ENCODE results near the gene OR4F6. TPM values are rescaled to one million over a fixed set of nuclear protein-coding genes. Genes with fewer than 3 reads are reported as not detected.

The OR4F6 gene
- total RNA-seq, 1 experiment from 2014 or later = not detected

DNA sequence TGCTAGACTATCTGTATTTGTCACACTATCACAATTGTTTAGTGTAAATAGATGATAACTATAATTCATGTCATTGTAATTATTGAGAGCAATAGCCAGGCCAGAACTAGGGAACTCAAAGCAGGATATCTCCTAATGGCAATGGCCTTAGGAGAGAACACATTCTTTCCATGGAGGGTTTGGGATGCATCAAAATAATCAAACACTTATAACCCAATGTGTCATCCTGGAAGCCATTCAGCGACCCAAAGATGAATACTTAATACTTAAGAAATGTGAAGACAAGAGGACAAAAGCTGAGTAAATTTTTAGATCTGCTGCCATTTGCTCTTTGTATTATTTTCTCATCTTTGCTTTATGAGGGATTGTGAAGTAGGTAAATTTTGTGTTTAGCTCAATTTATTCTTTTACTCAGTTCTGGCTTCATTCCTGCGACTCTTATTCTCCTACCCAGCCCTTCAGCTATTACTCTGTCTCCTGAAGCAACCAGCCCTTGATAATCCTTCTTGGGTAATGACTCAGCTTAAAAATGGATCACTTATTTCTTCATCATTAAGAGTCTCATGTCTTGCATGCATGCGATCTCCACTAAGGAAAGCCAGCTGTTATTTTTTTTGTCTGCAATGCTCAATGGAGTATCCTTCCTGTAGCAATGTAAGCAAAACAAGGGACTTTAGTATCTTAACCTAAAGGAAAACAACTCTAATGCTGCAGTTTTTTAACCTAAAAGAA lies 10.7 kb downstream of the OR4F6 start:
- Mint-ChIP-seq H3K4me1 (no peaks in the 10 kb centered on the region), H3K27ac (no peak overlapping the region), H3K36me3 (no peaks in the 10 kb centered on the region), H3K4me3 (no peak overlapping the region), H3K9me3 (no peaks in the 10 kb centered on the region), H3K27me3 (ENCODE audit: low read depth) (peaks cover 12% of the 10 kb centered on the region)
- no peak for ATAC-seq
- POLR2A ChIA-PET = no interaction called here
- CTCF ChIA-PET = no interaction called here
- no peak for DNase-seq (ENCODE audit: low spot score)
- TF ChIP-seq CBFB (CRISPR knock-in tag; IDR thresholded peaks at IDR 0.05; ENCODE audit: low read depth) (no peak), PRRX2 (CRISPR knock-in tag; IDR thresholded peaks at IDR 0.05) (no peak), KAT7 (CRISPR knock-in tag; IDR thresholded peaks at IDR 0.05; ENCODE audit: borderline replicate concordance) (no peak), NR2C2 (CRISPR knock-in tag; IDR thresholded peaks at IDR 0.05) (no peak), NFYB (CRISPR knock-in tag; conservative IDR thresholded peaks at IDR 0.05; ENCODE audit: low read depth) (no peak), EMX1 (CRISPR knock-in tag; IDR thresholded peaks at IDR 0.05) (no peak), TEAD4 (CRISPR knock-in tag; IDR thresholded peaks at IDR 0.05) (no peak), IRF2 (CRISPR knock-in tag; IDR thresholded peaks at IDR 0.05; ENCODE audit: borderline replicate concordance, low read depth) (no peak), ZNF416 (CRISPR knock-in tag; IDR thresholded peaks at IDR 0.05) (no peak), FOXK1 (CRISPR knock-in tag; IDR thresholded peaks at IDR 0.05) (no peak), FOXP1 (CRISPR knock-in tag; IDR thresholded peaks at IDR 0.05; ENCODE audit: borderline replicate concordance) (no peak)
- TF ChIP-seq, protein P1, sequence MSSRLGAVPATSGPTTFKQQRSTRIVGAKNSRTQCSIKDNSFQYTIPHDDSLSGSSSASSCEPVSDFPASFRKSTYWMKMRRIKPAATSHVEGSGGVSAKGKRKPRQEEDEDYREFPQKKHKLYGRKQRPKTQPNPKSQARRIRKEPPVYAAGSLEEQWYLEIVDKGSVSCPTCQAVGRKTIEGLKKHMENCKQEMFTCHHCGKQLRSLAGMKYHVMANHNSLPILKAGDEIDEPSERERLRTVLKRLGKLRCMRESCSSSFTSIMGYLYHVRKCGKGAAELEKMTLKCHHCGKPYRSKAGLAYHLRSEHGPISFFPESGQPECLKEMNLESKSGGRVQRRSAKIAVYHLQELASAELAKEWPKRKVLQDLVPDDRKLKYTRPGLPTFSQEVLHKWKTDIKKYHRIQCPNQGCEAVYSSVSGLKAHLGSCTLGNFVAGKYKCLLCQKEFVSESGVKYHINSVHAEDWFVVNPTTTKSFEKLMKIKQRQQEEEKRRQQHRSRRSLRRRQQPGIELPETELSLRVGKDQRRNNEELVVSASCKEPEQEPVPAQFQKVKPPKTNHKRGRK (CRISPR knock-in tag; IDR thresholded peaks at IDR 0.05; ENCODE audit: borderline replicate concordance) = no peak
- TF ChIP-seq, protein P2, sequence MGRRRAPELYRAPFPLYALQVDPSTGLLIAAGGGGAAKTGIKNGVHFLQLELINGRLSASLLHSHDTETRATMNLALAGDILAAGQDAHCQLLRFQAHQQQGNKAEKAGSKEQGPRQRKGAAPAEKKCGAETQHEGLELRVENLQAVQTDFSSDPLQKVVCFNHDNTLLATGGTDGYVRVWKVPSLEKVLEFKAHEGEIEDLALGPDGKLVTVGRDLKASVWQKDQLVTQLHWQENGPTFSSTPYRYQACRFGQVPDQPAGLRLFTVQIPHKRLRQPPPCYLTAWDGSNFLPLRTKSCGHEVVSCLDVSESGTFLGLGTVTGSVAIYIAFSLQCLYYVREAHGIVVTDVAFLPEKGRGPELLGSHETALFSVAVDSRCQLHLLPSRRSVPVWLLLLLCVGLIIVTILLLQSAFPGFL (CRISPR knock-in tag; IDR thresholded peaks at IDR 0.05; ENCODE audit: borderline replicate concordance) = no peak
- TF ChIP-seq, protein P3, sequence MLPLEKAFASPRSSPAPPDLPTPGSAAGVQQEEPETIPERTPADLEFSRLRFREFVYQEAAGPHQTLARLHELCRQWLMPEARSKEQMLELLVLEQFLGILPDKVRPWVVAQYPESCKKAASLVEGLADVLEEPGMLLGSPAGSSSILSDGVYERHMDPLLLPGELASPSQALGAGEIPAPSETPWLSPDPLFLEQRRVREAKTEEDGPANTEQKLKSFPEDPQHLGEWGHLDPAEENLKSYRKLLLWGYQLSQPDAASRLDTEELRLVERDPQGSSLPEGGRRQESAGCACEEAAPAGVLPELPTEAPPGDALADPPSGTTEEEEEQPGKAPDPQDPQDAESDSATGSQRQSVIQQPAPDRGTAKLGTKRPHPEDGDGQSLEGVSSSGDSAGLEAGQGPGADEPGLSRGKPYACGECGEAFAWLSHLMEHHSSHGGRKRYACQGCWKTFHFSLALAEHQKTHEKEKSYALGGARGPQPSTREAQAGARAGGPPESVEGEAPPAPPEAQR (CRISPR knock-in tag; IDR thresholded peaks at IDR 0.05) = no peak
- TF ChIP-seq, protein P4, sequence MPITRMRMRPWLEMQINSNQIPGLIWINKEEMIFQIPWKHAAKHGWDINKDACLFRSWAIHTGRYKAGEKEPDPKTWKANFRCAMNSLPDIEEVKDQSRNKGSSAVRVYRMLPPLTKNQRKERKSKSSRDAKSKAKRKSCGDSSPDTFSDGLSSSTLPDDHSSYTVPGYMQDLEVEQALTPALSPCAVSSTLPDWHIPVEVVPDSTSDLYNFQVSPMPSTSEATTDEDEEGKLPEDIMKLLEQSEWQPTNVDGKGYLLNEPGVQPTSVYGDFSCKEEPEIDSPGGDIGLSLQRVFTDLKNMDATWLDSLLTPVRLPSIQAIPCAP (CRISPR knock-in tag; IDR thresholded peaks at IDR 0.05) = no peak
- TF ChIP-seq, protein P5, sequence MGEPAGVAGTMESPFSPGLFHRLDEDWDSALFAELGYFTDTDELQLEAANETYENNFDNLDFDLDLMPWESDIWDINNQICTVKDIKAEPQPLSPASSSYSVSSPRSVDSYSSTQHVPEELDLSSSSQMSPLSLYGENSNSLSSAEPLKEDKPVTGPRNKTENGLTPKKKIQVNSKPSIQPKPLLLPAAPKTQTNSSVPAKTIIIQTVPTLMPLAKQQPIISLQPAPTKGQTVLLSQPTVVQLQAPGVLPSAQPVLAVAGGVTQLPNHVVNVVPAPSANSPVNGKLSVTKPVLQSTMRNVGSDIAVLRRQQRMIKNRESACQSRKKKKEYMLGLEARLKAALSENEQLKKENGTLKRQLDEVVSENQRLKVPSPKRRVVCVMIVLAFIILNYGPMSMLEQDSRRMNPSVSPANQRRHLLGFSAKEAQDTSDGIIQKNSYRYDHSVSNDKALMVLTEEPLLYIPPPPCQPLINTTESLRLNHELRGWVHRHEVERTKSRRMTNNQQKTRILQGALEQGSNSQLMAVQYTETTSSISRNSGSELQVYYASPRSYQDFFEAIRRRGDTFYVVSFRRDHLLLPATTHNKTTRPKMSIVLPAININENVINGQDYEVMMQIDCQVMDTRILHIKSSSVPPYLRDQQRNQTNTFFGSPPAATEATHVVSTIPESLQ (CRISPR knock-in tag; IDR thresholded peaks at IDR 0.05) = no peak

DNA sequence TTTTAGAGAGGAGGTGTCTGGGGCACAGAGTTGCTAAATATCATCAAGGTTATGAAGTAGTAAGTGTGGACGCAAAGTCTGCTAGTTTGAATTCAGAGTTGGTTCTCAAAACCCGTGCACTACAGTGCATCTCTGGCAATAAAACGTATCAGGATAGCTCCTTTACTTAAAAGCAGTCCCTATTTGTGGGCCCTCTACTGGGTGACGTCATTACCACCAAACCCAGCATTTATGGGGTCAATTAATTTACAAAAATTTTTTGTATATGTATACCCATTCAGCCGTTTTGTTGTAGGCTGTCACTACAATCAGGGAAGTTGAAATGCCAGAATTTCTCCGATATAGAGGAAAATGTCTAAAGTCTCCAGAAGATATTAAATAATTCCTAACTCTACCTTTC lies 17.5 kb downstream of the OR4F6 start:
- H3K4me1 Mint-ChIP-seq = no peaks in the 10 kb centered on the region
- no peak for DNase-seq (ENCODE audit: low spot score)
- no peak overlapping the region for H3K27ac Mint-ChIP-seq
- peaks cover 15% of the 10 kb centered on the region for H3K27me3 Mint-ChIP-seq (ENCODE audit: low read depth)
- ChIA-PET CTCF (no interaction called here), POLR2A (no interaction called here)
- H3K4me3 Mint-ChIP-seq = no peak overlapping the region
- peaks cover 4% of the 10 kb centered on the region; the same call in 1 of the 2 replicates for H3K9me3 Mint-ChIP-seq
- no peak for ATAC-seq
- TF ChIP-seq GTF2I (CRISPR knock-in tag; conservative IDR thresholded peaks at IDR 0.05) = no peak
- H3K36me3 Mint-ChIP-seq = no peaks in the 10 kb centered on the region
